GM21390 (cell line): Measurements from ENCODE around the gene UBE2E2.

ENCODE experiments used
- ATAC-seq: cut with Tn5 transposase; IDR thresholded peaks from one replicate; pipeline ENCODE4 v1.9.1; 2021; ENCODE audit not compliant: unreplicated experiment

The UBE2E2 gene

DNA sequence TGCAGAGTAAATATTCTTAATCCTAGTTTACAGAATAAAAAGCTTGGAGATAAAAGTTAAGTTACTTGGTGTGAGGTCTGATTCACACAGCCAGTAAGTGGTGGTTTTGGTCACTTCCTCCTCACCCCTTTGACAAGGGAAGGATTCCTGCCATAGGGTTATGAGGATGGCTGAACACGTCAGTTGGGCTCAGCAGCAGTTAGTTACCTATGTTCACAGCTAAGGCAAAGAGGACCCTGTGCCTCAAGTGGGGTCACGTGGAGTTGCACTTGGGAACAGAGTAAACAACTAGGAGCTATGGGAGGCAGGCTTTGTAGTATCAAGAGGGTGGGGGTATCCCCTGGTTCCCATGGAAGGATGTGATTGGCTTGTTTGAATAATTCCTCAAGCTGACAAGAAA lies 232.2 kb downstream of the UBE2E2 start:
- no peak for ATAC-seq

DNA sequence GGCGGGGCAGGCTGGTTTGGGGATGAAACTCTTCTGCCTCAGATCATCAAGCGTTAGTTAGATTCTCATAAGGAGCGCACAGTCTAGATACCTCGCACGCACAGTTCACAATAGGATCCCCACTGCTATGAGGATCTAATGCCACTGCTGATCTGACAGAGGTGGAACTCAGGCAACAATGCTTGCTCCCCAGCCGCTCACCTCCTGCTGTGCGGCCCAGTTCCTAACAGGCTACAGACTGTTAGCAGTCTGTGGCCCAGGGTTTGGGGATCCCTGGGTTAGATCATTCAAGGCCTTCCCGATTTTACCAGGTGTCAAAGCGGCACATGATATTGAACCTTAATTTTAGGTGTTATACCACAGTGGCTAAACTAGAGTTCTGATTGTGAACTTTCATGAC lies 232.8 kb downstream of the UBE2E2 start:
- ATAC-seq: no peak

DNA sequence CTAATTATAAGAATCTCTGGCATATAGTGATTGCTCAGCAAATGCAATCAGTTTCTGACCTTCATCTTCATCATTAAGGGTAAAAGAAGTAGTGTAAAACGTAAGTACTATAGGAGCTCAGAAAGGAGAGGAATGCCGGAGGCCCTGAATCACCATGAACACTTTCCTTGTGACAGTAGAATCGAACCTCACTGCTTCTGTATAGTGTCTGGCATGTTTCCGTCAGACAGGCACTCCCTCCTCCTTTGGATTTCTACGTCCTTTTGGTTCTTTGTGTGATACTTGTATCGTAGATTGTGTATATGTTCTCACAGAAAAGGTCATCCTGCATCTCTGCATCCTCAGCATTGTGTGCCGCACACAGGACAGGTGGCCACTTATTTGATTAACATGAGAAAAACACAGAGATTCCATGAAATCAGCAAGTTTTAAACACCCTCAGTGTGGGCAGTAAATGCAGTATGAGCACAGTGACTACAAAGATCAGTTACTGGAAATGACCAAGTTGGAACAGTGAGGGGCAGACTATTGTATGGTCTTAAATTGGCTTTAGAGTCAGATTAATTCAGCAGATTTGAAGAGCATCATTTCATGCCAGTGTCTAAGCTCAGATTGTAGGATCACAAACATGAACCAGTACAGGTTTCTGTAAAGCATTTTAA lies 234.5 kb downstream of the UBE2E2 start:
- no peak for ATAC-seq

DNA sequence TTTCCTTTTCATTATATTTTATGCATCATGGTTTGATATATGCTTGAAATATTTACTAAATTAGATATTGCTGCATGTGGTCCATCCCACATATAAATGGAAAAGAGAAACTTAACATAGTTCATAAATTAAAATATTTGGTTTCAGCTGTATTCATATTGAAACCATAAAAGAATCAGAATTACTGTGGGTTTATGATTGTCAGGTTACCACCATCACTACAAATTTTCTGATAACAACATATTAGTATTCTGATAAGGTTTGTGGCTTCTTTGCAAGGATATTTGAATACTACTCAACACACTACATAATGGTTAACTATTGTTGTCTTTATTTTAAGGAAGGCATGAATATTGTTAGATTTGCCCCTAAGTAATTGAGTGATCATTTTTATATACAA lies 235.5 kb downstream of the UBE2E2 start:
- ATAC-seq: peak; percentile 46

DNA sequence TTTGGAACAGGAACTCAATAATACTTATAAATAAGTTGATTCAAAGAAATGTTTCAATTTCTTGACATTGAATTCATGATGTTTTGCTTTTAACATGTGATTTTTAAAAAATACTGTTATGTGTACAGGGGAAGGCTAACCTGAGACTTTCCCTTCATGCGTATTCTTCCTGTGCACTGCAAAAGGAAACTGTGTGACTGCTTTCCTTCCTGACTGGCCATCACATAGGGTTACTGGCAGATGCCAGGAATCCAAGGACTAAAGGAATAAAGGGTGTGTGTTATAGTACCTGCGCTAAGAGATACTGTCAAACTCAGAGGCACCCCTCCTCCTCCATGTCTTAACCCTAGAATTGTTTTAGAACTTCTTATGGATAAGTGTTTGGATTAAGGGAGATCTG lies 236.0 kb downstream of the UBE2E2 start:
- ATAC-seq: no peak

DNA sequence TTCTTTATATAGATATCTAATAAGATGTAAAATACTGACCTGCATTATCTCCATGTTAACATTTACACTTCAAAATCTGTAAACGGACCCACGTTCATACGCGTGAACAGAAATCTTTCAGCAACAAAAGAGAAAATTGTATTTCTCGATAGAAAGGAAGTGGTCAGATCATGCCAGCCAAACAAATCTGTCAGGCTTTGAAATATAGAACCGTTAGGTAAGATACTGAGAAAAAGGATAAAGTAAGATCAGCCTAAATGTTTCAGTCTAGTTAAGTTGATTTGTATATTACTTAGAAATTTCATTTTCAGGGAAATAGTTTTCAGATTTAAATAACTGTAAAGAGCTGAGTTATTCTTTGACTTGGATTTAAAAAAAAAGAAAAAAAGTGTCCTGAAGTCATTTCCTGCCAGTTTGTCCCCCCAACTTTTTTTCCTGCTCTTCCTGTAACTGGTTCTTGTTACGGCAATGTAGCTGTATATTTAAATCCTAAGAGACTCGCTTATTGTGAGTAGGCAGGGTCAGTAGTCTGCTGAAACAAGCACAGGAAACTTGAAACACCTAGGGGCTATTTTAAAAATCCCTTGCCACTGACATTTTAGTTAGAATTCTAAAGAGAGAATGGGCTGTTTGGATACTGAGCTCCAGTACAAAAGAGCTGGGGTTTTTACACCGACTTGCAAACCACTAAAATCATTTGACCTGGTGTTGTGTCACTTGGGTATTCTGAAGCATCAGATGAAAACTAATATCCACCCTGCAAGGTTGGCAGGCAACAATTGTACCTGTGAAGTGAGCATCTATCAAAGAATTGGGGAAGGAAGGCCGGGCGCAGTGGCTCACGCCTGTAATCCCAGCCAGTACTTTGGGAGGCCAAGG lies 237.5 kb downstream of the UBE2E2 start:
- ATAC-seq: no peak

DNA sequence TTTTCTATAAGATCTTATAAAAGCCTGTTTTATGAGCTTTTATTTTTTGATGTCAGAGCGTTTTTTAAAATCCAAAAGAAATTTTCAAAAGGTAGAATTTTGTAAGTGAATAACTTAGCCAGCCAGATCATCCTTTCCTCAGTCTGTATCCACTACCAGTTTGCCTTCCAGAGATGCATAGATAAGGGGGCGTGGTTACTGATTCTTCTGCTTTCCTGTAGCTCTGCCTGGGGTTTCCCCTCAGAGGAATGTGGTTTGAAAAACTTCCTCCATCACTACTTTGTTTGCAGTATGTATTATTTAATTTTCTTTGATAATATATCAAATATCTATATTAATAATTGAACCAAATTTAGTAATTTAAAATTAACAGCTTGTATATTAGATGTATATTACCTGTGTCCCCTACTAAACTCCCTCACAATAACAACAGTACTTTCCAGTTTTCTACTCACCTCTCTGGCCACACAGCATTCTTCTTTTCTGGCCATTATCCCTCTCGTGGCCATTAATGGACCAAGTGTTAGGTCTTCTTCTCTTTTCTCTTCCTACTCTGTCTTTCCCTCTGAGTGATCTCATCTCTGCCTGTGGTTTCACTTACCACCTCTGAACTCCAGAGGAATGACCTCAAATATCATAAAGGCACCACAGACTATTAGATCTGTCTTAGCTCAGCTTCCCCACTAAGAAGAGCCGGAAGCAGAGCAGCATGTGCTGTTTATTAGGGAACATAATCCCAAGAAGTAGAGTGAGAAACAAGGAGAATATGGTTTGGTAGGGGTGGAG lies 239.7 kb downstream of the UBE2E2 start:
- peak; percentile 45 for ATAC-seq

DNA sequence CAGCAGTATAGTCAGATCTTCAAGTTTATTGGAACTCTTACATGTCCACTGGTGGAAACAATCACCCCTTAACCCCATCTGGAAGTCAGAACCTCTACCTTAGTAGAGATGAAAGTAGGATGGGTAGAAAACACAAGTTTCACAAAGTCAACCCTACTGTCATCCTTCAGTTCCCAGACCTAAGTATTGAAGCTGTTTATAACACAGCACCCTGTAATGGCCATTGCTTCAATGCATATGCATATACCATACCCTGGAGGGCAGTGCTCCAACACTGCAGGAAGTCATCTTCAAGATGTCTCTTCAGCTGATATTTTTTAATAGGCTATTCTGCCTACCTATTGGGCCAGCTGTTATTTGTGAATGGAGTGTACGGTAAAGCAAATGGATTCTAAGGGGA lies 241.3 kb downstream of the UBE2E2 start:
- ATAC-seq: peak; percentile 30

DNA sequence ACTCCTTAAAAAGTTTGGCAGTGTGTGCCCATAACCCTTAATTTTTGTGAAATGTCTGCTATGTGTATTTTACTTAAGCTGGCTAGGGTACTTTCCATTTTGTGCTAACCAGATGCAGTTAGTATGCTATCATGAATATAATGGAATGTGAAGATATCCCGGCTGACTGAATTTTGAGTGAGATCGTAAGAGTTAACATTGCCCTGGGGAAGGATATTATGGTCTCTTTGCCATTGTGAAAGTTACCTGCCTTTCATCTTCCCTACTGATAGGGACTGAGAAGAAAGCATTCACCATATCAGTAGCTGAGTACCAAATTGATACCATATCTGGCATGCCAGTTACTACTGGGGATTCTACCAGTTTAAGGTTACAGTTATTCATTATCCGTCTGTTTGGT lies 243.2 kb downstream of the UBE2E2 start:
- no peak for ATAC-seq

DNA sequence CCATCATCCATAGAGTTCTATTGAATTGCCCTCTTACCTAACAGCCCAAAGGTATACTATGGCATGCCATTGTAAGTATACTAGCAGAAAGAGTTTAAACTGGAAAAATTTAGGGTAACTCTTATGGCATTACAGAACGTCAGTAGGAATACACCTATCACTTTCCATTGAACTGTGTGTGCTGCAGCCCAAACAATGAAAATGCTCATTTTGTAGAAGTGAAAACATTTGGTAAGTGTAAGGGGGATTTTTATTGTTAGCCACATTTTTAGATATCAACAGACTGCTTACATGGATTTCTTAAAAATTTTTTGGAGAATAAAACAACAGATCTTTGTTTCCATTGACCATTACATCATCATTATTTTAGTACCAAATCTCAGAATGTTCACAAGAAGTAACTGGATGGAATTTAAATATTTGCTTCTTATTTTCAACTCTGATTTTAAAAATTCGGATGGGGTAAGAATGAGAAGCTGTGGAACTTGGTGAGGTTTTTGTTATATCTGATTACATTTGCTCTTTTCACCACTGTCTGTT lies 245.9 kb downstream of the UBE2E2 start:
- no peak for ATAC-seq

DNA sequence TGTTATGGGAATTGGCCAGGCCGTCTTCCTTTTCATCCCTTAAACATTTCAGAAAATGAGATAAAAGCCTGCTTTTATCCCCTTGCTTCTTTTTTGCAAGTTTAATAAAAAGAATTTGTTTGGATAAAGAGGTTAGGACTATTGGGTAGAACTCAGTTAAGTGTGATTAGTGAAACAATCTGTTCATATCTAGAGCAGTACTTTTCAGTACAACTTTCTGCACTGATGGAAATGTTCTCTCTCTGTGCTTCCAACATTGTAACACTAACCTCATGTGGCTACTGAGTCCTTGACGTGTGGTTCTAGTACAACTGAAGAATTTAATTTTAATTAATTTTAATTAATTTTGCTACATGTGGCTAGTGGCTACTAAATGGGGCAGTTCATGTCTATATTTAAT lies 246.9 kb downstream of the UBE2E2 start:
- no peak for ATAC-seq

DNA sequence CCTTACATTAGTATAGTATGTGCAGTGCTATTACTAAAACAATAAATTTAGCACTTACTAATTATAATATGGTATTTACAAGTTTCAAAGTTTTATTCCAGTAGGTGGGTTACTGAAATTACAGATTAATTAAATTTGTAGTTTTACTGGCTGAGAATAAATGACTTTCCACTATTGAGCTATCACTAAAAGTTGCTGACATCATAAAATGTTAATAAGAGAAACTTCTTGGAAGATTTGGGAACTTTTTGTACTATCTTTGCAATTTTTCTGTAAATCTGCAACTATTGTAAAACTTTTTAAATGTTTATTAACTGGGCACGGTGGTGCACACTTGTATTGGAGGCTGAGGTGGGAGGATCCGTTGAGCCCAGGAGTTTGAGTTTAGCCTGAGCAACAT lies 247.7 kb downstream of the UBE2E2 start:
- ATAC-seq: no peak

DNA sequence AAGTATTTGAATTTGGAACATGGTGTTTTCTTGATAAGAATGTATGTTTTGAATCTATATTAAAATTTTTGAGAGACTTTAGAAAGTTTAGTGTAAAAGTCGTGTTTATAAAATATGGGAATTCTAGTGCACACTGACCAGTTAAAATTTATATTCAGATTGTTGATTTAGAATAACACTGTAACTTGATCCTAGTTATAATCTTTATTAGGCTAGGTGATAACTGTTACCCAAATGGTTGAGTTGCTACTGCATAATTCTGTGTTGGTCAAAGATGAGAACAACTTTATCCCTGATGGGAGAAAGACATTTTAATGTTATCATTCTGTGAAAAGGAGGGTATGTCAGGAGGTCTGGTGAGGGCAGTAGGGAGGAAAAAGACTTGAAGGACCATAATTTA lies 249.3 kb downstream of the UBE2E2 start:
- ATAC-seq: no peak

DNA sequence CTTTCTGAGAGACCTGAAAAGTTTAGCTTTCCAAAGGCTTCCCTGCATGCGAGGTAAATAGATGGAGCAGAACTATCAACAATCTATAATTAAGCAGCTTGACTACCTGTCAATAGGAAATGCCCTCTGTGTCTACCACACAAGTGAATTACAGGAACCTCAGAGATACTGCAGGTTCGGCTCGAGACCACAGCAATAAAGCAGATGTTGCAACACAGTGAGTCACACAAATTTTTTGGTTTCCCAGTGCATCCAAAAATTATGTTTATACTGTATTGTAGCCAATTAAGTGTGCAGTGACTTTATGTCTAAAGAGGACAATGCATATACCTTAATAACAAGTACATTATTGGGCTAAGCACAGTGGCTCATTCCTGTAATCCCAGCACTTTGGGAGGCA lies 252.0 kb downstream of the UBE2E2 start:
- no peak for ATAC-seq

DNA sequence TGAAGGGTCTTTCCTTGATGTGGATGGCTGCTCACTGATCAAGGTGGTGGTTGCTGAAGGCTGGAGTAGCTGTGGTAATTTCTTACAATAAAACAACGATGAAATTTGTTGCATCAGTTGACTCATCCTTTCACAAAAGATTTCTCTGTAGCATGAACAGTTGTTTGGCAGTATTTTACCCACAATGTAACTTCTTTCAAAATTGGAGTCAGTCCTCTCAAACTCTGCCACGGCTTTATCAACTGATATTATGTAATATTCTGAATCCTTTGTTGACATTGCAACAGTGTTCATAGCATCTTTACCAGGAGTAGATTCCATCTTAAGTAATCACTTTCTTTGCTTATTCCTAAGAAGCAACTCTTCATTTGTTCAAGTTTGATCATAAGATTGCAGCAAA lies 252.6 kb downstream of the UBE2E2 start:
- ATAC-seq: no peak

DNA sequence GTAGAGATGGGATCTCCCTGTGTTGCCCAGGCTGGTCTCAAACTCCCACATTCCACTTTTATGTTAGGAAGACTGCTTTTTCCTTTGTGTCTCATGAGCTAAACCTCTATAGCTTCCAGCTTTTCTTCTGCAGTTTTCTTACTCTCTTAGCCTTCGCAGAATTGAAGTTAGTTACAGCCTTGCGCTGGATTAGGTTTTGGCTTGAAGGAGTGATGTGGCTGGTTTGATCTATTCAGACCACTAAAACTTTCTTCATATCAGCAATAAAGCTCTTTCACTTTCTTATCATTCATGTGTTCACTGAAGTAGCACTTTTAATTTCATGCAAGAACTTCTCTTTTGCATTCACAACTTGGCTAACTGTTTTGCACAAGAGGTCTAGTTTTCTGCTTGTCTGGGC lies 254.6 kb downstream of the UBE2E2 start:
- no peak for ATAC-seq

DNA sequence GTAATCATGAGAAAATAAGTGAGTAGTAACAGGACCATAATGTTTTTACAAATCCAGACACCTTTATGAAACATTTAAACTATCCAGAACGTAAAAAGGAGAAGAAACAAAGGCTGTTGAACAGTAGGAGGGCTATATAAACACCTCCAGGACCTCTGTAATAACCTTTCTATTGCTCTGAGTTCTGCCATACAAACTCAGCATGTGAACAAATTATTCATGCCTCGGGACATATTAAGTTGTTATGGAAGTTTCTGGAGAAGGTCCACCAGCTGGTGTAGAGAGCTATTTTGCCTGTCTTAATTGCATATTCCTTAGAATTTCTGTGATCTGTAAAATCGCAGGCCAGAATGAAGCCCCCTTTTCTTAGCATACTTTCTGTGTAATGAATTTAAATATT lies 256.3 kb downstream of the UBE2E2 start:
- no peak for ATAC-seq

DNA sequence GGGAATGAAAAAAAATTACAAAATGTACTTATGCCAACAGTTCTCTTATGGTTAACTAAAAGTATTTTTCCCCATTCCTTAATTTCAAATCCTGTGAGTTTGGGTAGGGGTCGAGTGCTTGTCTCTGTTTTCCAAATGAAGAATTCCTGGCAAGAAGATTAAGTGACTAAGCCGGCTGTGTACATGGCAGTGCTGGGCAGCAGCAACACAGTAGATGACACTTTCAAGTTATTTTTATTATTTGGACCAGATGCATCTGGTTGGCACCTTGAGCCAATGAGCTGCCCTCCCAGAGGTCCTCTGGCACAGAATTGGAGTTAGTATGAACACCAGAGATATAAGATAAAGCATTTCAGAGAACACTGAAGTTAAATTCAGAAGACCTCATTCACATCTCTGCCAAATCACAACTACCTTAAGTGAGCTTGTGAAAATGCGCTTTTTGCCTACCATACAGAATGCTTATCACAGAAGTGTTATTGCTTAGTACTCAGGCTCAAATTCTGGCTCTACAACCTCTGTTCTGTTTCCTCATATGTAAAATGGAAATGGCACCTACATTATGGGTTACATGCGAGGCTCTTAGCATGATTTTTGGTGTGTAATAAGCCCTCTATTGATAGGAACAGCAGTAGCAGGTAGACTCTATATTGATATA lies 256.9 kb downstream of the UBE2E2 start:
- no peak for ATAC-seq

DNA sequence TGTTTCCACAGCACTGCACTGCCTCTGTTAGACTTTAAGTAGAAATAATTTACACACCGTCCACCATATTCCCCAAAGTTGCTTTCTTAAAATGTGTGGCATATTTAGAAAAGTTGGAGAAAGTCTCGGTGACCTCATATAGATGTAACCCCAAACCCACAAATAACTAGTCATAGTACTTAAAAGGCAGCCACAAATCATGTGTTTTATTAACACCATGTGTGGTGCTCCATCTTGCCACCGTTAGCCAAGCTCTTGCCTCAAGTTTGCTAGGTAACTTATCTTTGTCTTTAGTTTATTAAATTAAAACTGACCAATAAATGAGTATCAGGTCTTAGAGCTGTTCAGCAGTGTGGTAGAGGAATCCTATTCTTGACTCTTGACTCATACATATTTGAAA lies 257.9 kb downstream of the UBE2E2 start:
- no peak for ATAC-seq

DNA sequence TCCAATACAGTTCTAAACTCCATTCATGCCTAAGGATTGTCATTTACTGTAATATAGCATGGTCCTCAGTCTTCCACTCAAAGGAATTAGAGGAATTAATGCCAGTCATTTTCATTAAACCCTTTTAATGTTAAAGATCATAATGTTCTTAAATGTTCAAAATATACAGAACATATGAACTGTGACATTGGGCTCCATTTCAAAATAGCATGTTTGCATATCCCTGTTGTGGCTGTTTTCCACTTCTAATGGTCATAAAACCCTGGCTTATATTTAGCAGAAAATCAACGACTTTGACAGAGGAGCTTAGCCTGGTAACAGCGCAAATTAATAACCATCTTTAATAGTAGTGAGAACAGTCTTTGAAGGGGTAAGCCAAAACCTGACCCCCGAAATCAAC lies 260.7 kb downstream of the UBE2E2 start:
- ATAC-seq: no peak

DNA sequence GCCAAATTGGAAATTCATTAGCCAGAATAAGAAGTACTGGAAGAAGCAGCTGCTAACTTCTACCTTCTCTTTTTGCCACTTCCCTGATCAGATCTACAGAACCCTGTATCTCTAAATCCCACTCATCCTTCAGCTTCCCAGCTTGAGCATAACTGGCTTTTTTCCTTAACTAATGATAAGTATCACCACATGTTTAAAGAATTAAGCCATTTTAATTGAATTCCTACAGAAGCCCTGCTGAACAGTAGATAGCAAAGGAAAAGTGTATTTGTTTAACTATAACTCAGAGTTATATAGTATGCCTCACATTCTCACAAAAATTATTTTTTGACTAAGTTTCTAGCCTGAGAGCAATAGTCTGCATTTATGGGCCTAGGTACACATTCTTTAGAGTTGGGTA lies 262.4 kb downstream of the UBE2E2 start:
- no peak for ATAC-seq
